GM12875 (cell line): ENCODE results near the gene SPRR5.

ENCODE experiments used
- H3K4me3 ChIP-seq: one replicate; pipeline ENCODE4 v1.5.1; 2011; ENCODE audit warnings: low read depth, low read length, control low read depth
- CTCF ChIP-seq: IDR thresholded peaks from 2 replicates; pipeline ENCODE4 v1.5.1; 2011; ENCODE audit warnings: low read depth, mild to moderate bottlenecking, control low read depth, inconsistent platforms, low read length, moderate library complexity, borderline replicate concordance; ENCODE audit not compliant: insufficient read depth

The SPRR5 gene

GRCh38 chr1:152960452-152961044, 13.5 kb downstream of the SPRR5 start:
- peak; percentile 69 for TF ChIP-seq CTCF
- H3K4me3 ChIP-seq, result no peak overlapping the region

- no peak for TF ChIP-seq CTCF
- no peak overlapping the region for H3K4me3 ChIP-seq
These were observed 14.4 kb downstream of the SPRR5 start for GRCh38 chr1:152961226-152961891.

- no peak overlapping the region for H3K4me3 ChIP-seq
- no peak for TF ChIP-seq CTCF
These were observed 15.9 kb downstream of the SPRR5 start for GRCh38 chr1:152962876-152963415.

GRCh38 chr1:152964536-152964935, 17.5 kb downstream of the SPRR5 start:
- no peak for TF ChIP-seq CTCF

GRCh38 chr1:152965853-152966252, 18.8 kb downstream of the SPRR5 start:
- no peak overlapping the region for H3K4me3 ChIP-seq

More at GRCh38 chr1:152964536-152964935, 17.5 kb downstream of the SPRR5 start:
- H3K4me3 ChIP-seq, result no peak overlapping the region

GRCh38 chr1:152967201-152967600, 20.2 kb downstream of the SPRR5 start:
- no peak overlapping the region for H3K4me3 ChIP-seq
- no peak for TF ChIP-seq CTCF

More at GRCh38 chr1:152965853-152966252, 18.8 kb downstream of the SPRR5 start:
- TF ChIP-seq CTCF, result no peak

- H3K4me3 ChIP-seq, result no peak overlapping the region
- TF ChIP-seq CTCF, result no peak
These were observed 21.2 kb downstream of the SPRR5 start for GRCh38 chr1:152968248-152968647.
